Activated naive CD8-positive, alpha-beta T cell treated with anti-CD3 and anti-CD28 coated beads, Interleukin-2, amount 50 U/mL, for 24 hours (primary cell): Measurements from ENCODE around the gene PI3.
A peak's percentile ranks its signal among the peaks of the same experiment; 100 is the strongest.
"Not testable (repeated sequence)": the region's sequence is repeated elsewhere in the genome, so short reads cannot be mapped to it uniquely, and the experiment has no call there.

Source experiments
- ATAC-seq: fragments of 150-1000 bp; cut with Tn5 transposase; one replicate; pipeline ENCODE4 v1.10.0; 2021
- DNase-seq: peaks from one replicate; pipeline ENCODE4 v3.0.0; 2021
- H3K27ac Mint-ChIP-seq: one replicate; pipeline ENCODE4 v1.8.0; 2021; ENCODE audit warnings: mild to moderate bottlenecking, mixed read lengths
- H3K27me3 Mint-ChIP-seq: one replicate; pipeline ENCODE4 v1.8.0; 2021; ENCODE audit warnings: mixed read lengths
- H3K36me3 Mint-ChIP-seq: one replicate; pipeline ENCODE4 v1.8.0; 2021; ENCODE audit warnings: low read depth, mixed read lengths
- H3K4me1 Mint-ChIP-seq: one replicate; pipeline ENCODE4 v1.8.0; 2021; ENCODE audit warnings: mixed read lengths
- H3K4me3 Mint-ChIP-seq: one replicate; pipeline ENCODE4 v1.8.0; 2021; ENCODE audit warnings: mild to moderate bottlenecking, moderate library complexity, mixed read lengths
- H3K9me3 Mint-ChIP-seq: one replicate; pipeline ENCODE4 v1.8.0; 2021; ENCODE audit warnings: mixed read lengths

The PI3 gene, protein sequence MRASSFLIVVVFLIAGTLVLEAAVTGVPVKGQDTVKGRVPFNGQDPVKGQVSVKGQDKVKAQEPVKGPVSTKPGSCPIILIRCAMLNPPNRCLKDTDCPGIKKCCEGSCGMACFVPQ

DNA sequence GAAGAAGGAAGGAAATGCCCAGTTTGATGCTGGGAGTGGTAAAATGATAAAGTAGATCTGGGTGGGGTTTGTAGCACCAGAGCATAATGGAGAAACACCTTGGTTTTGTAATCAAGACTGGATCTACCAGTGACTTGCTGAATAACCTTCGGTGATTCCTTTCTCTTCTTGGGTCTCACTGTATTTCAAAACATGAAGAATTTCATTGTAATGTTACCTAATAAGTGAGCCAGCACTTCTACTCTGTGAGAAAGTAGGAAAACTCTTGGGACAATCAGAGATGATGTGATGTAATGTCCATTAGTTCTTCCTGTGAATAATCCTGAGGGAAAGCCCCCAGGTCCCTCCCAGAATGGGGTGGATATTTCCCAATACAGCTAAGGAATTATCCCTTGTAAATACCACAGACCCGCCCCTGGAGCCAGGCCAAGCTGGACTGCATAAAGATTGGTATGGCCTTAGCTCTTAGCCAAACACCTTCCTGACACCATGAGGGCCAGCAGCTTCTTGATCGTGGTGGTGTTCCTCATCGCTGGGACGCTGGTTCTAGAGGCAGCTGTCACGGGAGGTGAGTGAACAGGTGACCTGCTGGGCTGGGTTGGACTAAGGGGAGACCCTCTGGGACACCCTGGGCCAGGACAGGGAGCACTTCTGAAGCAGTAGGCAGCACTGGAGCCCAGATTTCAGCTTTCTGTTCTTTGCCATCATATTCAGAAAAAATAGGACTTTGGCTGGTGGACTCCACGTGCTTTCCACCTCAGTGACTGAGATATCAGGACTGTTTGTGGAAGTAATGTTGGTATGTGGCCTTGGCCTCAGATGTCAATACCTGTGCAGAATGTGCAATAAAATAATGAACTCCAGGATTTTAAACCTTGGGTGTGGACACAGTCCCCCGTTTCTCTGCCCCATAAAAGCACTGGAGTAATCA is at the start of gene PI3:
PI3 (plus strand) TSS at position 469 of the 931 bp plus-strand sequence; CDS start at position 490, 21 bp downstream.
- Mint-ChIP-seq H3K27me3 (peaks cover 15% of the 10 kb centered on the region), H3K4me3 (no peak within 1 kb of the TSS), H3K9me3 (no peaks in the 10 kb centered on the region), H3K4me1 (no peaks in the 10 kb centered on the region), H3K36me3 (no peaks in the 10 kb centered on the region), H3K27ac (no peak within 1 kb of the TSS)
- ATAC-seq: no peak
- no peak for DNase-seq

DNA sequence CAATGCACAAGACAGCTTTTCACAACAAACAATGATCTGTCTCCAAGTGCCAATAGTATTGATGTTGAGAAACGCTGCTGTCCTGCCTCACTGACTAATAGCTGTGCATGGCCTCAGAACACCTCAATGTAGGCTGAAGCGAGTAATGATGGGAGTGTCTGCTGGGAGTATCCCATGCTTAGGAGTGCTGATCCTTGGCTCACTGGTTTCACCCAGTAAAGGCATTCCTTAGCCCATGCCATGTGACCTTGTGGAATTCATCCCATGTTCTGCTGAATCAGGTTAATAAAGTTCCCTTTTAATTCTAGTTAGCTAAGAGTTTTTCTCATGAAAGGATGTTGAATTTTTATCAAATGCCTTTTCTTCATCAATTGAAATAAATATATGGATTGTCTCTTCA is 46.6 kb upstream of the PI3 start:
- Mint-ChIP-seq H3K4me1 (no peaks in the 10 kb centered on the region), H3K9me3 (no peaks in the 10 kb centered on the region), H3K4me3 (no peak overlapping the region), H3K27me3 (peaks cover 34% of the 10 kb centered on the region), H3K36me3 (no peaks in the 10 kb centered on the region), H3K27ac (no peak overlapping the region)
- DNase-seq (no peak), ATAC-seq (no peak)

GRCh38 chr20:45136911-45137310 is 37.8 kb upstream of the PI3 start:
- DNase-seq: no peak
- Mint-ChIP-seq H3K4me1 (no peaks in the 10 kb centered on the region), H3K27me3 (peaks cover 26% of the 10 kb centered on the region), H3K9me3 (no peaks in the 10 kb centered on the region), H3K4me3 (no peak overlapping the region), H3K36me3 (no peaks in the 10 kb centered on the region), H3K27ac (no peak overlapping the region)
- ATAC-seq: no peak

GRCh38 chr20:45138561-45139300 is 36.0 kb upstream of the PI3 start:
- Mint-ChIP-seq H3K27me3 (peaks cover 14% of the 10 kb centered on the region), H3K4me3 (no peak overlapping the region), H3K36me3 (no peaks in the 10 kb centered on the region), H3K4me1 (no peaks in the 10 kb centered on the region), H3K9me3 (no peaks in the 10 kb centered on the region), H3K27ac (no peak overlapping the region)
- peak; percentile 88 for DNase-seq
- ATAC-seq: peak; percentile 75

DNA sequence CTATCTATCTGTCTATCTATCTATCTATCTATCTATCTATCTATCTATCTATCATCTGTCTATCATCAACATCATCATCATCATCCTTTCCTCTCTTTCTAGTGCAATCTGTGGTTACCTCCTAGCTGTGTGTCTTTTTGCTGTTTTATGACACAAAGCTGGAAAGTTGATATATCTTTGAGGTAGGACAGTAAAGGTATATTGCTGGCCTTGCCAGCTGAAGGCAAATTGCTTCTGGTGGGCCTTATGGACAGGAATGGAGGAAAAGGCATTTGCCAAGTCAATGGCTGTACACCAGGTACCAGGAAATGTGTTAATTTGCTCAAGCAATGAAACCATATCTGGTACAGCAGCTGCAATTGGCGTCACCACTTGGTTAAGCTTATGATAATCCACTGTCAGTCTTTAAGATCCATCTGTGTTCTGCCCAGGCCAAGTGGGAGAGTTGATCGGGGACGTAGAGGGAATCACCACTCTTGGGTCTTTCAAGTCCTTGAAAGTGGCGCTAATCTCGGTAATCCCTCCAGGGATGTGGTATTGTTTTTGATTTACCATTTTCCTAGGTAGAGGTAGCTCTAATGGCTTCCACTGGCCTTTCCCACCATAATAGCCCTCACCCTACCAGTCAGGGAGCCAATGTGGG is 34.8 kb upstream of the PI3 start:
- not testable (repeated sequence) for H3K9me3 Mint-ChIP-seq, ATAC-seq, H3K27me3 Mint-ChIP-seq, H3K27ac Mint-ChIP-seq, H3K36me3 Mint-ChIP-seq, DNase-seq, H3K4me1 Mint-ChIP-seq, H3K4me3 Mint-ChIP-seq

DNA sequence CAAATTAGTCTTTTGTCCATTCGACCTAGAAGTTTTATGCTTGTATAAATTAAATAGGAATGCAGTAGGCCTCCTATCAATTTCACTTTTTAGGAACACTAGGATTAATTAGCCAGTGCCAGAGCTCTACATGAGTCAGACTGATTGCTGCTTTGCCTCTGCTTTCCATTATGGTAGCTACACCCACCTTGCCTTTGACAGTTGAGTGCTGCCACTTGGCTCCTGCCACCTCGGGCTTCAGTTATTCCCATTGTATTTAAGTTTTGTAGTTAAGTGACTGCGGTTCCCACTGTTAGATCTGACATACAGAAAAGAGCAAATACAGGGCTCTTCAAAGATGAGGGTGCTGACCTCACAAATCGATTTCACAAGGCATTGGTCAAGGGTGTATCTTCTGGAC is 33.9 kb upstream of the PI3 start:
- H3K36me3 Mint-ChIP-seq: no peaks in the 10 kb centered on the region
- no peak overlapping the region for H3K4me3 Mint-ChIP-seq
- no peak overlapping the region for H3K27ac Mint-ChIP-seq
- DNase-seq (no peak), ATAC-seq (no peak)
- H3K9me3 Mint-ChIP-seq: no peaks in the 10 kb centered on the region
- peaks cover 7% of the 10 kb centered on the region for H3K27me3 Mint-ChIP-seq
- no peaks in the 10 kb centered on the region for H3K4me1 Mint-ChIP-seq

GRCh38 chr20:45149062-45149461 is 25.6 kb upstream of the PI3 start:
- DNase-seq (no peak), ATAC-seq (no peak)
- no peaks in the 10 kb centered on the region for H3K4me1 Mint-ChIP-seq
- peaks cover 21% of the 10 kb centered on the region for H3K27me3 Mint-ChIP-seq
- H3K36me3 Mint-ChIP-seq: no peaks in the 10 kb centered on the region
- H3K9me3 Mint-ChIP-seq: no peaks in the 10 kb centered on the region
- no peak overlapping the region for H3K27ac Mint-ChIP-seq
- no peak overlapping the region for H3K4me3 Mint-ChIP-seq

DNA sequence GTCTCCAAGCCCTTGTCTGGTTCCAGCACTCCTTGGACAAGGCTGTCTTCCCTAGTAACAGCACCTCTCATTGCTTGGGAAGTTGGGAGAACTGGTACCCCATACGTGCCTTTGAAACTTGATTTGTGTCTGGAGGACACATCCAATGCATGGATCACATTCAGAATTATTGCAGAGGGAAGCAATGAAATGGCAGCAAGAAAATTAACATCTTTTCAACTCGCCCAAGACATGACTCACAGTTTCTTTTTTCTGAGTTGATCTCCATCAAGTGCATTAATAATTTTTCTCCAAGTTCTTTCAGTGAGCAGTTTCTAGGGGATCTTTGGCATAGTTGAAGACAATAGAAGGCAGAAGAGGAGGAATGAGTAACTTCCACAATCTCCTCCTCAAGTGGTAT is 22.3 kb upstream of the PI3 start:
- Mint-ChIP-seq H3K9me3 (no peaks in the 10 kb centered on the region), H3K27ac (no peak overlapping the region), H3K27me3 (peaks cover 30% of the 10 kb centered on the region), H3K4me1 (no peaks in the 10 kb centered on the region), H3K36me3 (no peaks in the 10 kb centered on the region), H3K4me3 (no peak overlapping the region)
- ATAC-seq (no peak), DNase-seq (no peak)

DNA sequence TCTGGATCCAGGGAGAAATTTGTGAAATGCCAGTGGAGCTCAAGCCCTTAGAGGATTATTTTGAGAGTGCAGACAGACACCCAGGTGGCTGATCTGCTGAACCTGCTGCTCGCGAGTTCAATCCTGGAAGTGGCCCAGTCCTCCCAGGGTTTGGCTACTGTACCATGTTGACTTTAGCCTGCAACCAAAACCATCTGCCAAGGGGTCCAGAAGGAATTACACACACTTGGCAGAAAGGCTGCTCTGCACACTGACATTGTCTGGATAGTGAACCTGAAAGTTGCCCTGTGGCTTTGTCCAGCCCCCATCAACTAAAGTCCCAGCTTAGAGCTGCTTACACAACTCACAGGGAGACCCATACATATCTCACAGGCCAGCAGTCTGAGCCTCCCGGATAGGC is 21.6 kb upstream of the PI3 start:
- H3K4me1 Mint-ChIP-seq: no peaks in the 10 kb centered on the region
- ATAC-seq (no peak), DNase-seq (no peak)
- no peak overlapping the region for H3K4me3 Mint-ChIP-seq
- no peaks in the 10 kb centered on the region for H3K36me3 Mint-ChIP-seq
- no peak overlapping the region for H3K27ac Mint-ChIP-seq
- no peaks in the 10 kb centered on the region for H3K9me3 Mint-ChIP-seq
- peaks cover 27% of the 10 kb centered on the region for H3K27me3 Mint-ChIP-seq

- Mint-ChIP-seq H3K4me1 (no peaks in the 10 kb centered on the region), H3K9me3 (peaks cover 5% of the 10 kb centered on the region), H3K27ac (no peak overlapping the region), H3K27me3 (peaks cover 26% of the 10 kb centered on the region), H3K36me3 (peaks cover 4% of the 10 kb centered on the region), H3K4me3 (no peak overlapping the region)
- ATAC-seq (no peak), DNase-seq (no peak)
Observed at GRCh38 chr20:45153752-45154151, 20.9 kb upstream of the PI3 start.

DNA sequence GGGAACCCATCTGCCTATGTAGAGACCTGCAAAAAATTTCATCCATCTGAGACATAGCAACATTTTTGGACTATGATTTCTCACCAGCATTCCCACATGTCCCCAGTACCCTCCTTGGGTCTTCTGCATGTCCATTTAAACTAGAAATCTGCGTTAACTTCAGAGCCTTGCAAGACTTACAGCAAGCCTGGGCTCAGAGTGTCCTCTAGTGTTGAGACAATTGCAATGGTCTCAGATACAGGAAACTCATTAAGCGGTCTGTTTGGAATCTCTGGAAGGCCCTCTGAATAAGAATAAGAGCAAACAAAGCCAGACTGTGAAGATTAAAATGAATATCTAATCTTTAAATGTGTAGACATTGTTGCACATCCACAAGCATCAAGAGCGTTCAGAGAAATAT is 20.5 kb upstream of the PI3 start:
- Mint-ChIP-seq H3K4me3 (no peak overlapping the region), H3K36me3 (peaks cover 4% of the 10 kb centered on the region), H3K27me3 (peaks cover 28% of the 10 kb centered on the region), H3K9me3 (peaks cover 9% of the 10 kb centered on the region), H3K27ac (no peak overlapping the region), H3K4me1 (no peaks in the 10 kb centered on the region)
- DNase-seq: no peak
- no peak for ATAC-seq

- H3K36me3 Mint-ChIP-seq, H3K4me3 Mint-ChIP-seq, DNase-seq, H3K4me1 Mint-ChIP-seq, ATAC-seq, H3K27ac Mint-ChIP-seq: not testable (repeated sequence)
- Mint-ChIP-seq H3K27me3 (peaks cover 25% of the 10 kb centered on the region), H3K9me3 (peaks cover 13% of the 10 kb centered on the region)
Observed at GRCh38 chr20:45154794-45155193, 19.9 kb upstream of the PI3 start.

- Mint-ChIP-seq H3K27me3 (peaks cover 30% of the 10 kb centered on the region), H3K36me3 (peaks cover 4% of the 10 kb centered on the region), H3K4me1 (no peaks in the 10 kb centered on the region), H3K27ac (no peak overlapping the region), H3K4me3 (no peak overlapping the region), H3K9me3 (peaks cover 23% of the 10 kb centered on the region)
- DNase-seq (no peak), ATAC-seq (no peak)
Observed at GRCh38 chr20:45156713-45157112, 18.0 kb upstream of the PI3 start.

DNA sequence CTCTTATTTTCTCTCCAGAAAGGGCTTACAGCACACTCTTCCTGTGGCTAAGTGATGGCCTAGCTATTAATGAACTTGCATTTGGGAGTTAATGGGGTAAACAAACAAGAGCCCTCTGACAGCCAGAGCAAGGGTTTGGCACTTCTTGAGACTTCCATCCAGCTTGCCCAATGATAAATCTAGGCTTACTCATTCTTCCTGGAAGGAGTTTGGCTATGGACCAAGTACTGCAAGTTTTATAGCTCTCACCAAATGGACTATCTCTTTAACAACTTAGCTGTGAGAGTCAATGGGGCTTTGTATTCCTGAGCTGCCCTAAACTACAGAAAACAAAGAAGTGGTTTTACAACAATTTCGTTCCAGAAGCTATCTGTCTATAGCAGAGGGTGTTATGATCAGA is 16.7 kb upstream of the PI3 start:
- Mint-ChIP-seq H3K9me3 (peaks cover 31% of the 10 kb centered on the region), H3K36me3 (peaks cover 4% of the 10 kb centered on the region), H3K4me1 (no peaks in the 10 kb centered on the region), H3K4me3 (no peak overlapping the region), H3K27ac (no peak overlapping the region), H3K27me3 (peaks cover 34% of the 10 kb centered on the region)
- no peak for ATAC-seq
- DNase-seq: no peak
